Astrocyte (in vitro differentiated cells and primary cell): ENCODE results near the gene PLA2G4D. TPM values are rescaled to one million over a fixed set of nuclear protein-coding genes. Genes with fewer than 3 reads are reported as not detected.

Experiments
- DNase-seq: peaks from one replicate; pipeline ENCODE4 v3.0.0-alpha.2; 2010; ENCODE audit warnings: low read depth
- FAIRE-seq: peaks from 2 replicates; lab custom pipeline; 2011; peaks lifted over from hg19 to GRCh38; lab: Jason Lieb, UNC
- H2AFZ ChIP-seq: 2 replicates; pipeline ENCODE4 v1.6.0; 2012; ENCODE audit warnings: low read depth, low read length, inconsistent platforms
- H3K27ac ChIP-seq: 2 replicates; pipeline ENCODE4 v1.5.1; 2011; ENCODE audit warnings: low read depth, low read length, inconsistent platforms
- H3K27me3 ChIP-seq: 2 replicates; pipeline ENCODE4 v1.6.0; 2011; ENCODE audit warnings: low read length, inconsistent platforms; ENCODE audit not compliant: insufficient read depth
- H3K36me3 ChIP-seq: 2 replicates; pipeline ENCODE4 v1.5.1; 2011; ENCODE audit warnings: low read length, inconsistent platforms; ENCODE audit not compliant: insufficient read depth
- H3K4me1 ChIP-seq: 2 replicates; pipeline ENCODE4 v1.5.1; 2011; ENCODE audit warnings: low read length, inconsistent platforms; ENCODE audit not compliant: insufficient read depth
- H3K4me2 ChIP-seq: 2 replicates; pipeline ENCODE4 v1.6.0; 2012; ENCODE audit warnings: low read length, inconsistent platforms
- H3K4me3 ChIP-seq: 2 replicates; pipeline ENCODE4 v1.5.1; 2011; ENCODE audit warnings: low read depth, mild to moderate bottlenecking, low read length, inconsistent platforms; ENCODE audit not compliant: insufficient read depth
- H3K79me2 ChIP-seq: 2 replicates; pipeline ENCODE4 v1.6.0; 2012; ENCODE audit warnings: mild to moderate bottlenecking, low read length, inconsistent platforms; ENCODE audit not compliant: insufficient read depth
- H3K9ac ChIP-seq: 2 replicates; pipeline ENCODE4 v1.6.0; 2012; ENCODE audit warnings: mild to moderate bottlenecking, low read length, inconsistent platforms
- H3K9me3 ChIP-seq: 2 replicates; pipeline ENCODE4 v1.5.1; 2012; ENCODE audit warnings: low read depth, mild to moderate bottlenecking, low read length, inconsistent platforms; ENCODE audit not compliant: insufficient read depth
- H4K20me1 ChIP-seq: 2 replicates; pipeline ENCODE4 v1.6.0; 2012; ENCODE audit warnings: low read length, inconsistent platforms; ENCODE audit not compliant: insufficient read depth
- H3K27ac Mint-ChIP-seq: one replicate; pipeline ENCODE4 v1.8.0; 2021; ENCODE audit warnings: mild to moderate bottlenecking, mixed read lengths; ENCODE audit not compliant: unreplicated experiment
- H3K27me3 Mint-ChIP-seq: one replicate; pipeline ENCODE4 v1.8.0; 2021; ENCODE audit warnings: low read depth, mixed read lengths; ENCODE audit not compliant: unreplicated experiment
- H3K36me3 Mint-ChIP-seq: one replicate; pipeline ENCODE4 v1.8.0; 2021; ENCODE audit warnings: low read depth, mixed read lengths; ENCODE audit not compliant: unreplicated experiment
- H3K4me1 Mint-ChIP-seq: one replicate; pipeline ENCODE4 v1.8.0; 2021; ENCODE audit warnings: low read depth, mixed read lengths; ENCODE audit not compliant: unreplicated experiment
- H3K4me3 Mint-ChIP-seq: one replicate; pipeline ENCODE4 v1.8.0; 2021; ENCODE audit warnings: mild to moderate bottlenecking, moderate library complexity, mixed read lengths; ENCODE audit not compliant: unreplicated experiment
- H3K9me3 Mint-ChIP-seq: one replicate; pipeline ENCODE4 v1.8.0; 2021; ENCODE audit warnings: mild to moderate bottlenecking, mixed read lengths; ENCODE audit not compliant: unreplicated experiment
- CTCF ChIP-seq: IDR thresholded peaks from 2 replicates; pipeline ENCODE4 v1.5.1; 2011; ENCODE audit warnings: low read depth, mild to moderate bottlenecking, inconsistent platforms, low read length, moderate library complexity; ENCODE audit not compliant: insufficient read depth
- EZH2 ChIP-seq: IDR thresholded peaks from 2 replicates; pipeline ENCODE4 v1.6.1; 2012; ENCODE audit warnings: mild to moderate bottlenecking, low read length, inconsistent platforms; ENCODE audit not compliant: insufficient read depth
- total RNA-seq: library from RNA; stranded (reverse); gene quantifications from 2 replicates; pipeline ENCODE4 v1.2.1, GENCODE V29; 2021

PLA2G4D gene
- total RNA-seq, 1 donor from 2014 or later, result not detected

- no peaks in the 10 kb centered on the region for H3K79me2 ChIP-seq
- Mint-ChIP-seq H3K9me3 (peaks cover 7% of the 10 kb centered on the region), H3K36me3 (no peaks in the 10 kb centered on the region), H3K4me3 (no peak overlapping the region), H3K27me3 (peaks cover 20% of the 10 kb centered on the region), H3K27ac (no peak overlapping the region), H3K4me1 (peaks cover 14% of the 10 kb centered on the region)
- no peak overlapping the region for H3K4me3 ChIP-seq
- H3K27me3 ChIP-seq, result peaks cover 4% of the 10 kb centered on the region
- DNase-seq (no peak), FAIRE-seq (no peak)
- H2AFZ ChIP-seq, result no peak overlapping the region
- H3K4me1 ChIP-seq, result no peaks in the 10 kb centered on the region
- H3K27ac ChIP-seq, result no peak overlapping the region
- no peaks in the 10 kb centered on the region for H3K9me3 ChIP-seq
- H4K20me1 ChIP-seq, result no peaks in the 10 kb centered on the region
- H3K36me3 ChIP-seq, result no peaks in the 10 kb centered on the region
- no peak for TF ChIP-seq CTCF
- no peak for TF ChIP-seq EZH2
- no peak overlapping the region for H3K9ac ChIP-seq
- no peak overlapping the region for H3K4me2 ChIP-seq
These were observed 25.8 kb downstream of the PLA2G4D start for GRCh38 chr15:42068601-42069000.

- no peak overlapping the region for H2AFZ ChIP-seq
- H3K4me3 Mint-ChIP-seq, result no peak overlapping the region
These were observed 27.5 kb downstream of the PLA2G4D start for GRCh38 chr15:42066764-42067415.

More at GRCh38 chr15:42066764-42067415, 27.5 kb downstream of the PLA2G4D start:
- no peaks in the 10 kb centered on the region for H3K36me3 ChIP-seq
- H3K9me3 ChIP-seq, result no peaks in the 10 kb centered on the region
- H3K4me1 ChIP-seq, result no peaks in the 10 kb centered on the region
- no peak overlapping the region for H3K4me3 ChIP-seq
- H3K4me2 ChIP-seq, result no peak overlapping the region
- no peak overlapping the region for H3K9ac ChIP-seq
- no peaks in the 10 kb centered on the region for H3K79me2 ChIP-seq
- no peak for DNase-seq
- TF ChIP-seq EZH2 (no peak), CTCF (no peak)
- no peak for FAIRE-seq
- H4K20me1 ChIP-seq, result no peaks in the 10 kb centered on the region
- H3K27ac ChIP-seq, result no peak overlapping the region
- Mint-ChIP-seq H3K36me3 (no peaks in the 10 kb centered on the region), H3K27me3 (peaks cover 17% of the 10 kb centered on the region), H3K9me3 (peaks cover 7% of the 10 kb centered on the region), H3K4me1 (peaks cover 14% of the 10 kb centered on the region), H3K27ac (no peak overlapping the region)
- H3K27me3 ChIP-seq, result peaks cover 4% of the 10 kb centered on the region
